ENCODE data around the gene GRAP2. TPM values are rescaled to one million over a fixed set of nuclear protein-coding genes. Genes with fewer than 3 reads are reported as not detected.

GRAP2 gene
- total and polyA plus RNA-seq, 9 of the 15 experiments (the other 6 are each of a cell fraction or from before 2014, with no cell fraction given), result 4.8 to 88.7 (median 60.4) TPM

DNA sequence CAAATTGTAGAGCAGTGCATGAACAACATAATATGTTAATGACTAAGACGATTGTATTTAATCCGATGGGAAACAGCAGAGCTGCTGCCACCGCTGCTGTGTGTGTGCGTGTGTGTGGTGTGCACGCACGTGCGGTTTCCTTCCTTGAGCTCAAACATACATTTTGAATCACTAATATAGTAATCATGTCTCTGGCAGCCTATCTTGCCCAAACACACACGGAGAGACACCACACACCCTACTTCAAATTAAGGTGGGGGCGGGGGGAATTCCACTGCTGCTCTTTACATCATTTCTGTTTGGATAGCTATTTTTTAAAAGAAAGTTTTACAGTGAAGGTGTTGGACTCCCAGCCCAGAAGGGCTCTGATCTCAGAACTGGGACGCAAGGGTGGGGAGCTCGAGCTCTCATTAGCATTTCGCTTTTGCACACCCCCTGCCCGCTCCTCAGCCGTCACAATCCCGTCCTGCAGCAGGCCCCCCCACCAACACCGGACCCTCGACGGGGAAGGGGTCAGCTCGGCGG lies 93.2 kb downstream of the GRAP2 start (continued):
- TF ChIP-seq, protein P1, sequence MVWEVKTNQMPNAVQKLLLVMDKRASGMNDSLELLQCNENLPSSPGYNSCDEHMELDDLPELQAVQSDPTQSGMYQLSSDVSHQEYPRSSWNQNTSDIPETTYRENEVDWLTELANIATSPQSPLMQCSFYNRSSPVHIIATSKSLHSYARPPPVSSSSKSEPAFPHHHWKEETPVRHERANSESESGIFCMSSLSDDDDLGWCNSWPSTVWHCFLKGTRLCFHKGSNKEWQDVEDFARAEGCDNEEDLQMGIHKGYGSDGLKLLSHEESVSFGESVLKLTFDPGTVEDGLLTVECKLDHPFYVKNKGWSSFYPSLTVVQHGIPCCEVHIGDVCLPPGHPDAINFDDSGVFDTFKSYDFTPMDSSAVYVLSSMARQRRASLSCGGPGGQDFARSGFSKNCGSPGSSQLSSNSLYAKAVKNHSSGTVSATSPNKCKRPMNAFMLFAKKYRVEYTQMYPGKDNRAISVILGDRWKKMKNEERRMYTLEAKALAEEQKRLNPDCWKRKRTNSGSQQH (CRISPR knock-in tag; IDR thresholded peaks at IDR 0.05), result no peak
- peak; percentile 10; the same call in 1 of the 2 replicates for TF ChIP-seq CXXC5 (CRISPR knock-in tag; IDR thresholded peaks at IDR 0.05)
- TF ChIP-seq, protein P2, sequence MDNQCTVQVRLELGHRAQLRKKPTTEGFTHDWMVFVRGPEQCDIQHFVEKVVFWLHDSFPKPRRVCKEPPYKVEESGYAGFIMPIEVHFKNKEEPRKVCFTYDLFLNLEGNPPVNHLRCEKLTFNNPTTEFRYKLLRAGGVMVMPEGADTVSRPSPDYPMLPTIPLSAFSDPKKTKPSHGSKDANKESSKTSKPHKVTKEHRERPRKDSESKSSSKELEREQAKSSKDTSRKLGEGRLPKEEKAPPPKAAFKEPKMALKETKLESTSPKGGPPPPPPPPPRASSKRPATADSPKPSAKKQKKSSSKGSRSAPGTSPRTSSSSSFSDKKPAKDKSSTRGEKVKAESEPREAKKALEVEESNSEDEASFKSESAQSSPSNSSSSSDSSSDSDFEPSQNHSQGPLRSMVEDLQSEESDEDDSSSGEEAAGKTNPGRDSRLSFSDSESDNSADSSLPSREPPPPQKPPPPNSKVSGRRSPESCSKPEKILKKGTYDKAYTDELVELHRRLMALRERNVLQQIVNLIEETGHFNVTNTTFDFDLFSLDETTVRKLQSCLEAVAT (IDR thresholded peaks at IDR 0.05), result no peak
- no peak for TF ChIP-seq PHB2 (IDR thresholded peaks at IDR 0.05; ENCODE audit: low read depth)
- TF ChIP-seq ZNF24 (IDR thresholded peaks at IDR 0.05), result no peak
- no peak for TF ChIP-seq ZNF212 (CRISPR knock-in tag; IDR thresholded peaks at IDR 0.05)
- TF ChIP-seq ZNF347 (CRISPR knock-in tag; IDR thresholded peaks at IDR 0.05; ENCODE audit: low read depth), result no peak
- TF ChIP-seq, protein P3, sequence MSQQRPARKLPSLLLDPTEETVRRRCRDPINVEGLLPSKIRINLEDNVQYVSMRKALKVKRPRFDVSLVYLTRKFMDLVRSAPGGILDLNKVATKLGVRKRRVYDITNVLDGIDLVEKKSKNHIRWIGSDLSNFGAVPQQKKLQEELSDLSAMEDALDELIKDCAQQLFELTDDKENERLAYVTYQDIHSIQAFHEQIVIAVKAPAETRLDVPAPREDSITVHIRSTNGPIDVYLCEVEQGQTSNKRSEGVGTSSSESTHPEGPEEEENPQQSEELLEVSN (IDR thresholded peaks at IDR 0.05; ENCODE audit: borderline replicate concordance in 1 of 2, extremely low read depth in 1 of 2, insufficient read depth in 1 of 2, insufficient read length in 1 of 2, low read depth in 1 of 2, low read length in 1 of 2, poor library complexity in 1 of 2, severe bottlenecking in 1 of 2), result peak in 1 of 2 experiments; percentile 62
- TF ChIP-seq ETV1 (tag; conservative IDR thresholded peaks at IDR 0.05; ENCODE audit: low read depth), result no peak
- TF ChIP-seq THRAP3 (IDR thresholded peaks at IDR 0.05; ENCODE audit: borderline replicate concordance), result no peak
- TF ChIP-seq FOXM1 (IDR thresholded peaks at IDR 0.05; ENCODE audit: low read depth), result no peak
- TF ChIP-seq FOXM1 (CRISPR knock-in tag; IDR thresholded peaks at IDR 0.05; ENCODE audit: low read depth), result no peak
- no peak for TF ChIP-seq ZKSCAN3 (CRISPR knock-in tag; IDR thresholded peaks at IDR 0.05)
- peak in 1 of 2 experiments; percentile 52; a peak in 1 of 4 replicates for TF ChIP-seq RCOR1 (IDR thresholded peaks at IDR 0.05; ENCODE audit: borderline replicate concordance in 1 of 2, low read depth in 2 of 2, low read length in 2 of 2)
- TF ChIP-seq, protein P4, sequence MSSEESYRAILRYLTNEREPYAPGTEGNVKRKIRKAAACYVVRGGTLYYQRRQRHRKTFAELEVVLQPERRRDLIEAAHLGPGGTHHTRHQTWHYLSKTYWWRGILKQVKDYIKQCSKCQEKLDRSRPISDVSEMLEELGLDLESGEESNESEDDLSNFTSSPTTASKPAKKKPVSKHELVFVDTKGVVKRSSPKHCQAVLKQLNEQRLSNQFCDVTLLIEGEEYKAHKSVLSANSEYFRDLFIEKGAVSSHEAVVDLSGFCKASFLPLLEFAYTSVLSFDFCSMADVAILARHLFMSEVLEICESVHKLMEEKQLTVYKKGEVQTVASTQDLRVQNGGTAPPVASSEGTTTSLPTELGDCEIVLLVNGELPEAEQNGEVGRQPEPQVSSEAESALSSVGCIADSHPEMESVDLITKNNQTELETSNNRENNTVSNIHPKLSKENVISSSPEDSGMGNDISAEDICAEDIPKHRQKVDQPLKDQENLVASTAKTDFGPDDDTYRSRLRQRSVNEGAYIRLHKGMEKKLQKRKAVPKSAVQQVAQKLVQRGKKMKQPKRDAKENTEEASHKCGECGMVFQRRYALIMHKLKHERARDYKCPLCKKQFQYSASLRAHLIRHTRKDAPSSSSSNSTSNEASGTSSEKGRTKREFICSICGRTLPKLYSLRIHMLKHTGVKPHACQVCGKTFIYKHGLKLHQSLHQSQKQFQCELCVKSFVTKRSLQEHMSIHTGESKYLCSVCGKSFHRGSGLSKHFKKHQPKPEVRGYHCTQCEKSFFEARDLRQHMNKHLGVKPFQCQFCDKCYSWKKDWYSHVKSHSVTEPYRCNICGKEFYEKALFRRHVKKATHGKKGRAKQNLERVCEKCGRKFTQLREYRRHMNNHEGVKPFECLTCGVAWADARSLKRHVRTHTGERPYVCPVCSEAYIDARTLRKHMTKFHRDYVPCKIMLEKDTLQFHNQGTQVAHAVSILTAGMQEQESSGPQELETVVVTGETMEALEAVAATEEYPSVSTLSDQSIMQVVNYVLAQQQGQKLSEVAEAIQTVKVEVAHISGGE (CRISPR knock-in tag; IDR thresholded peaks at IDR 0.05), result no peak
- no peak for TF ChIP-seq ZNF778 (CRISPR knock-in tag; IDR thresholded peaks at IDR 0.05)
- no peak for TF ChIP-seq MCM7 (IDR thresholded peaks at IDR 0.05)
- no peak for TF ChIP-seq GTF2E2 (tag; IDR thresholded peaks at IDR 0.05)
- TF ChIP-seq NR4A1 (CRISPR knock-in tag; IDR thresholded peaks at IDR 0.05), result no peak
- no peak for TF ChIP-seq NR4A1 (tag; IDR thresholded peaks at IDR 0.05)
- TF ChIP-seq PHTF2 (CRISPR knock-in tag; IDR thresholded peaks at IDR 0.05), result no peak

Measured in K562 (cell line).